ENCODE results near the gene ANKRD55.

- TF ChIP-seq POLR2AphosphoS5 (IDR thresholded peaks at IDR 0.05; ENCODE audit: insufficient read depth in 1 of 2, low read depth in 1 of 2) (no peak), POLR2A (IDR thresholded peaks at IDR 0.05) (no peak)
- TF ChIP-seq, protein P1, sequence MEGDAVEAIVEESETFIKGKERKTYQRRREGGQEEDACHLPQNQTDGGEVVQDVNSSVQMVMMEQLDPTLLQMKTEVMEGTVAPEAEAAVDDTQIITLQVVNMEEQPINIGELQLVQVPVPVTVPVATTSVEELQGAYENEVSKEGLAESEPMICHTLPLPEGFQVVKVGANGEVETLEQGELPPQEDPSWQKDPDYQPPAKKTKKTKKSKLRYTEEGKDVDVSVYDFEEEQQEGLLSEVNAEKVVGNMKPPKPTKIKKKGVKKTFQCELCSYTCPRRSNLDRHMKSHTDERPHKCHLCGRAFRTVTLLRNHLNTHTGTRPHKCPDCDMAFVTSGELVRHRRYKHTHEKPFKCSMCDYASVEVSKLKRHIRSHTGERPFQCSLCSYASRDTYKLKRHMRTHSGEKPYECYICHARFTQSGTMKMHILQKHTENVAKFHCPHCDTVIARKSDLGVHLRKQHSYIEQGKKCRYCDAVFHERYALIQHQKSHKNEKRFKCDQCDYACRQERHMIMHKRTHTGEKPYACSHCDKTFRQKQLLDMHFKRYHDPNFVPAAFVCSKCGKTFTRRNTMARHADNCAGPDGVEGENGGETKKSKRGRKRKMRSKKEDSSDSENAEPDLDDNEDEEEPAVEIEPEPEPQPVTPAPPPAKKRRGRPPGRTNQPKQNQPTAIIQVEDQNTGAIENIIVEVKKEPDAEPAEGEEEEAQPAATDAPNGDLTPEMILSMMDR (IDR thresholded peaks at IDR 0.05), result no peak
Measured at GRCh38 chr5:56215019-56215830, 17.9 kb downstream of the ANKRD55 start.
